GM12892 (cell line): ENCODE data around the gene CARMIL1.

Source experiments
- POLR2A ChIP-seq: IDR thresholded peaks from 2 replicates; pipeline ENCODE4 v1.6.1; 2011; ENCODE audit warnings: low read depth, low read length, control low read depth
- POLR2AphosphoS5 ChIP-seq: IDR thresholded peaks from 2 replicates; pipeline ENCODE4 v1.6.1; 2011; ENCODE audit warnings: low read depth, low read length, control low read depth
- TAF1 ChIP-seq: IDR thresholded peaks from 2 replicates; pipeline ENCODE4 v1.6.1; 2011; ENCODE audit warnings: low read depth, mild to moderate bottlenecking, control low read depth, low read length, borderline replicate concordance

- TF ChIP-seq TAF1 (no peak), POLR2A (no peak), POLR2AphosphoS5 (no peak)
Observed at GRCh38 chr6:25414755-25415154, 135.6 kb downstream of the CARMIL1 start.
